ENCODE data around the gene KDF1. TPM values are rescaled to one million over a fixed set of nuclear protein-coding genes. Genes with fewer than 3 reads are reported as not detected.

The KDF1 gene
- total RNA-seq, 4 donors from 2014 or later = 2.3 TPM; not detected in 3

GRCh38 chr1:26976621-26977510, 16.6 kb upstream of the KDF1 start:
- 84 to 100% methylated on average over 1 to 2 of the region's 3 CpGs for WGBS, 2 donors (ENCODE audit: low coverage in 1 of 2)
- H3K4me3 ChIP-seq = no peak overlapping the region
- no peak for TF ChIP-seq EP300 (IDR thresholded peaks at IDR 0.05)
- TF ChIP-seq CTCF (IDR thresholded peaks at IDR 0.05) = no peak
- no peak for TF ChIP-seq POLR2A (IDR thresholded peaks at IDR 0.05)
- TF ChIP-seq POLR2AphosphoS5 (IDR thresholded peaks at IDR 0.05) = no peak
- H3K36me3 ChIP-seq = no peaks in the 10 kb centered on the region
- no peak overlapping the region for H3K27ac ChIP-seq
- H3K4me1 ChIP-seq = no peaks in the 10 kb centered on the region
- ATAC-seq = no peak
- peaks cover 7% of the 10 kb centered on the region for H3K27me3 ChIP-seq
- H3K9me3 ChIP-seq = no peaks in the 10 kb centered on the region

- no peaks in the 10 kb centered on the region for H3K4me1 ChIP-seq
- no peak for ATAC-seq
- no peaks in the 10 kb centered on the region for H3K36me3 ChIP-seq
- no peaks in the 10 kb centered on the region for H3K9me3 ChIP-seq
- no peak overlapping the region for H3K4me3 ChIP-seq
- 90 to 94% methylated on average over 3 to 4 of the region's 4 CpGs for WGBS, 2 donors (ENCODE audit: low coverage in 1 of 2)
- H3K27me3 ChIP-seq = peaks cover 33% of the 10 kb centered on the region
- no peak for TF ChIP-seq POLR2A (IDR thresholded peaks at IDR 0.05)
- no peak for TF ChIP-seq POLR2AphosphoS5 (IDR thresholded peaks at IDR 0.05)
- no peak overlapping the region for H3K27ac ChIP-seq
Measured at GRCh38 chr1:26972821-26973220, 12.6 kb upstream of the KDF1 start.

- no peak for ATAC-seq
- H3K4me1 ChIP-seq = no peaks in the 10 kb centered on the region
- H3K4me3 ChIP-seq = no peak overlapping the region
- 44 to 51% methylated on average over 5 to 6 of the region's 6 CpGs for WGBS, 2 donors (ENCODE audit: low coverage in 1 of 2)
- no peak overlapping the region for H3K27ac ChIP-seq
- H3K27me3 ChIP-seq = peaks cover 37% of the 10 kb centered on the region
- H3K9me3 ChIP-seq = no peaks in the 10 kb centered on the region
- no peaks in the 10 kb centered on the region for H3K36me3 ChIP-seq
- TF ChIP-seq EP300 (IDR thresholded peaks at IDR 0.05) = no peak
- no peak for TF ChIP-seq CTCF (IDR thresholded peaks at IDR 0.05)
- TF ChIP-seq POLR2AphosphoS5 (IDR thresholded peaks at IDR 0.05) = no peak
- TF ChIP-seq POLR2A (IDR thresholded peaks at IDR 0.05) = no peak
Measured at GRCh38 chr1:26972390-26972789, 12.1 kb upstream of the KDF1 start.

- H3K4me3 ChIP-seq = no peak overlapping the region
- no peaks in the 10 kb centered on the region for H3K9me3 ChIP-seq
- no peak overlapping the region for H3K27ac ChIP-seq
- H3K27me3 ChIP-seq = peaks cover 41% of the 10 kb centered on the region
- ATAC-seq = no peak
- H3K4me1 ChIP-seq = no peaks in the 10 kb centered on the region
- TF ChIP-seq POLR2AphosphoS5 (IDR thresholded peaks at IDR 0.05) = no peak
- no peak for TF ChIP-seq CTCF (IDR thresholded peaks at IDR 0.05)
- no peak for TF ChIP-seq EP300 (IDR thresholded peaks at IDR 0.05)
- H3K36me3 ChIP-seq = no peaks in the 10 kb centered on the region
- WGBS, 2 donors (ENCODE audit: low coverage in 1 of 2) = 58 to 100% methylated on average over 1 to 2 of the region's 3 CpGs
Measured at GRCh38 chr1:26971590-26971989, 11.3 kb upstream of the KDF1 start.

GRCh38 chr1:26970810-26971209, 10.5 kb upstream of the KDF1 start:
- Histone ChIP-seq H3K36me3 (no peaks in the 10 kb centered on the region), H3K27ac (no peak overlapping the region), H3K9me3 (no peaks in the 10 kb centered on the region), H3K27me3 (peaks cover 49% of the 10 kb centered on the region), H3K4me1 (no peaks in the 10 kb centered on the region), H3K4me3 (no peak overlapping the region)
- no peak for ATAC-seq
- WGBS, 2 donors (ENCODE audit: low coverage in 1 of 2) = 64% methylated on average over 7 of the region's 7 CpGs; no CpG with 5 or more reads in 1 of the 2 donors
- TF ChIP-seq EP300 (IDR thresholded peaks at IDR 0.05) (no peak), POLR2AphosphoS5 (IDR thresholded peaks at IDR 0.05) (no peak), CTCF (IDR thresholded peaks at IDR 0.05) (no peak), POLR2A (IDR thresholded peaks at IDR 0.05) (no peak)

Measured in gastroesophageal sphincter (tissue), 4 donors.